GM12878 (cell line): ENCODE results near the gene COMT.

Experiments
- BHLHE40 ChIP-seq, 2 experiments: fragments of 450-650 bp in 1 of 2; IDR thresholded peaks; 2 replicates each; pipeline ENCODE4 v1.6.1; 2011 to 2017; ENCODE audit warnings: low read depth in 2 of 2, borderline replicate concordance in 1 of 2, improper control_type of control experiment in 1 of 2, low read length in 1 of 2, mild to moderate bottlenecking in 1 of 2
- CREB1 ChIP-seq: IDR thresholded peaks from 2 replicates; pipeline ENCODE4 v1.6.1; 2012; ENCODE audit warnings: low read depth, mild to moderate bottlenecking, inconsistent platforms
- CTCF ChIP-seq, 3 experiments: IDR thresholded peaks in 2 of 3; conservative IDR thresholded peaks in 1 of 3; 2 replicates each; pipeline ENCODE4 v1.5.1; 2011; ENCODE audit warnings: low read depth in 3 of 3, low read length in 3 of 3, mild to moderate bottlenecking in 3 of 3, control low read depth in 2 of 3, moderate library complexity in 2 of 3, inconsistent platforms in 1 of 3, mixed read lengths in 1 of 3; ENCODE audit not compliant: control insufficient read depth in 2 of 3, insufficient read depth in 1 of 3; ENCODE audit errors: extremely low read depth in 1 of 3
- FOXK2 ChIP-seq: fragments of 450-650 bp; IDR thresholded peaks from 2 replicates; pipeline ENCODE4 v1.6.1; 2017; ENCODE audit warnings: mild to moderate bottlenecking, moderate library complexity
- HDGF ChIP-seq: fragments of 450-650 bp; IDR thresholded peaks from 2 replicates; pipeline ENCODE4 v1.6.1; 2016; ENCODE audit warnings: antibody characterized with exemption
- NR2C2 ChIP-seq: IDR thresholded peaks from 2 replicates; pipeline ENCODE4 v1.6.1; 2011; ENCODE audit warnings: borderline replicate concordance, low read depth; ENCODE audit not compliant: control insufficient read depth, insufficient read length
- POLR2A ChIP-seq: IDR thresholded peaks from 2 replicates; pipeline ENCODE4 v1.6.1; 2011; ENCODE audit warnings: low read depth, mild to moderate bottlenecking, low read length
- SIN3A ChIP-seq: IDR thresholded peaks from 2 replicates; pipeline ENCODE4 v1.6.1; 2012; ENCODE audit warnings: low read depth, low read length, improper control_type of control experiment
- SREBF2 ChIP-seq: IDR thresholded peaks from 2 replicates; pipeline ENCODE4 v1.6.1; 2012; ENCODE audit warnings: mild to moderate bottlenecking, low read length
- TCF3 ChIP-seq: IDR thresholded peaks from 2 replicates; pipeline ENCODE4 v1.6.1; 2012; ENCODE audit warnings: low read depth, mild to moderate bottlenecking, low read length, borderline replicate concordance; ENCODE audit not compliant: insufficient read depth
- YY1 ChIP-seq: IDR thresholded peaks from 2 replicates; pipeline ENCODE4 v1.6.1; 2011; ENCODE audit warnings: low read depth, mild to moderate bottlenecking, low read length
- ZBTB40 ChIP-seq: fragments of 450-650 bp; IDR thresholded peaks from 2 replicates; pipeline ENCODE4 v1.6.1; 2016; ENCODE audit warnings: mild to moderate bottlenecking, moderate library complexity, borderline replicate concordance
- TF ChIP-seq, protein P1 (sequence below): fragments of 450-650 bp; IDR thresholded peaks from 2 replicates; pipeline ENCODE4 v1.6.1; 2017; ENCODE audit warnings: mild to moderate bottlenecking, low read depth, inconsistent platforms; ENCODE audit not compliant: poor library complexity, severe bottlenecking

DNA sequence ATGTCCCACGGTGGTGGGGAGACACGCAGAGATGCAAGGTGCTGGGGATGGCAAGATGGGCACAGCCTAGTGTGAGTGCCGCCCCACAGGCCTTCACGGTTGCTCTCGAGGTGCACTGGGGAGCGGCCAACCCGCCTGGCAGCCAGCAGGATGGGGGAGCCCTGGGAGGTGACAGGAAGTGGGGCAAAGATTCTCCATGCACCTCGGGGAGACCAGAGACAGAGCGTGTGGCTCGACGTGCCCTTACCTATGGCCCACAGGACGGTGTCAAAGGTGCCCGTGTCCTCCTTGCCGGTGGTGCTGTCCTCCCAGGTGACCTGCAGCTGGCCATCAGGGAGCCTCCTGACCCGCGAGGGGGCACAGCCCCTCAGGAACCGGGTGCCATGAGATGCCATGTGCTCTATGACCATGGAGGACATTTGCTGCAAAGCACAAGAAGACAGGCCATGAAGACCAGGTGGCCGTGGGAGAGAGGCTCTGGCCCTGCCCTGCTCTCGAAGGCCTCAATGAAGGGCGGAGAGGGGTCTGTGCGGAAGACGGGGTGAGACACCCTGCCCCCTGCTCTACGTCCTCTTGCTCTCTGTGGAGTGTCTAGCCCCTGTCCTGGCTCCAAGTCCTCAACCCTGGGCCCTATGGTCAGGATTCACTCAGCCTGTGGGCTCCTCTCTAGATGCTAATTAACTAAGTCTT is 46.3 kb upstream of the COMT start:
- TF ChIP-seq TCF3 (no peak), SREBF2 (no peak), POLR2A (no peak), NR2C2 (no peak), FOXK2 (no peak), YY1 (no peak), SIN3A (no peak), ZBTB40 (no peak), BHLHE40 (IDR thresholded peaks at IDR 0.05; ENCODE audit: borderline replicate concordance in 1 of 2, low read depth in 2 of 2, low read length in 1 of 2) (no peak), CTCF (IDR thresholded peaks at IDR 0.05 in 2 of 3, conservative IDR thresholded peaks at IDR 0.05 in 1 of 3; ENCODE audit: control insufficient read depth in 2 of 3, extremely low read depth in 1 of 3, insufficient read depth in 1 of 3, low read depth in 3 of 3, low read length in 3 of 3) (no peak), CREB1 (no peak), HDGF (no peak)
- TF ChIP-seq, protein P1, sequence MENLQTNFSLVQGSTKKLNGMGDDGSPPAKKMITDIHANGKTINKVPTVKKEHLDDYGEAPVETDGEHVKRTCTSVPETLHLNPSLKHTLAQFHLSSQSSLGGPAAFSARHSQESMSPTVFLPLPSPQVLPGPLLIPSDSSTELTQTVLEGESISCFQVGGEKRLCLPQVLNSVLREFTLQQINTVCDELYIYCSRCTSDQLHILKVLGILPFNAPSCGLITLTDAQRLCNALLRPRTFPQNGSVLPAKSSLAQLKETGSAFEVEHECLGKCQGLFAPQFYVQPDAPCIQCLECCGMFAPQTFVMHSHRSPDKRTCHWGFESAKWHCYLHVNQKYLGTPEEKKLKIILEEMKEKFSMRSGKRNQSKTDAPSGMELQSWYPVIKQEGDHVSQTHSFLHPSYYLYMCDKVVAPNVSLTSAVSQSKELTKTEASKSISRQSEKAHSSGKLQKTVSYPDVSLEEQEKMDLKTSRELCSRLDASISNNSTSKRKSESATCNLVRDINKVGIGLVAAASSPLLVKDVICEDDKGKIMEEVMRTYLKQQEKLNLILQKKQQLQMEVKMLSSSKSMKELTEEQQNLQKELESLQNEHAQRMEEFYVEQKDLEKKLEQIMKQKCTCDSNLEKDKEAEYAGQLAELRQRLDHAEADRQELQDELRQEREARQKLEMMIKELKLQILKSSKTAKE: no peak
